Uterus (tissue), 4 donors: Measurements from ENCODE around the gene KRT74. TPM values are rescaled to one million over a fixed set of nuclear protein-coding genes. Genes with fewer than 3 reads are reported as not detected.

Source experiments
- DNase-seq, 2 donors: peaks; one replicate each; pipeline ENCODE4 v3.0.0-alpha.2; 2019 to 2020
- H3K27ac ChIP-seq, 2 donors: fragments of 200-600 bp; sonication (generic); 1 replicate in 1 of 2; 2 replicates in 1 of 2; pipeline ENCODE4 v1.5.1; 2016 to 2018
- H3K27me3 ChIP-seq, 2 donors: fragments of 200-600 bp; sonication (generic); one replicate each; pipeline ENCODE4 v1.5.1; 2018 to 2019; ENCODE audit warnings: control low read depth in 1 of 2
- H3K36me3 ChIP-seq, 2 donors: fragments of 200-600 bp; sonication (generic); one replicate each; pipeline ENCODE4 v1.5.1; 2019; ENCODE audit warnings: control low read depth in 1 of 2
- H3K4me1 ChIP-seq, 2 donors: fragments of 200-600 bp; sonication (generic); one replicate each; pipeline ENCODE4 v1.5.1; 2018 to 2019; ENCODE audit warnings: control low read depth in 1 of 2
- H3K4me3 ChIP-seq, 2 donors: fragments of 200-600 bp; sonication (generic); 1 replicate in 1 of 2; 2 replicates in 1 of 2; pipeline ENCODE4 v1.5.1; 2018 to 2019; ENCODE audit warnings: mild to moderate bottlenecking in 1 of 2
- H3K9me3 ChIP-seq, 2 donors: fragments of 200-600 bp; sonication (generic); one replicate each; pipeline ENCODE4 v1.5.1; 2019; ENCODE audit warnings: control low read depth in 1 of 2
- POLR2A ChIP-seq, 2 donors: fragments of 450-650 bp; IDR thresholded peaks; one replicate each; pipeline ENCODE4 v1.6.1; 2016; ENCODE audit warnings: antibody characterized with exemption in 2 of 2, mild to moderate bottlenecking in 1 of 2, moderate library complexity in 1 of 2
- intact Hi-C: fragments of 100-400 bp; cut with DNase I; formaldehyde crosslinking; loops from one replicate; pipeline ENCODE4 v1.15.1; 2023; ENCODE audit warnings: low total_unique reads
- total RNA-seq, 4 donors: library from RNA; depleted of rRNA in 3 of 4; stranded (reverse); fragments of >200 nt in 3 of 4; gene quantifications; one replicate each; pipeline versions ENCODE4 v1.1.0 to v1.2.4, GENCODE V29; 2014 to 2023
- TF ChIP-seq, protein P1 (sequence below), 4 experiments: fragments of 200-600 bp in 2 of 4; fragments of 450-650 bp in 2 of 4; sonication (generic) in 2 of 4; IDR thresholded peaks; one replicate each; pipeline ENCODE4 v1.5.1; 2016 to 2019; ENCODE audit warnings: antibody characterized with exemption in 4 of 4, mild to moderate bottlenecking in 2 of 4, moderate library complexity in 1 of 4
- donor health status: DM: yes; HTN: yes; CAD: no.

The KRT74 gene
- total RNA-seq, 4 donors from 2014 or later = not detected

DNA sequence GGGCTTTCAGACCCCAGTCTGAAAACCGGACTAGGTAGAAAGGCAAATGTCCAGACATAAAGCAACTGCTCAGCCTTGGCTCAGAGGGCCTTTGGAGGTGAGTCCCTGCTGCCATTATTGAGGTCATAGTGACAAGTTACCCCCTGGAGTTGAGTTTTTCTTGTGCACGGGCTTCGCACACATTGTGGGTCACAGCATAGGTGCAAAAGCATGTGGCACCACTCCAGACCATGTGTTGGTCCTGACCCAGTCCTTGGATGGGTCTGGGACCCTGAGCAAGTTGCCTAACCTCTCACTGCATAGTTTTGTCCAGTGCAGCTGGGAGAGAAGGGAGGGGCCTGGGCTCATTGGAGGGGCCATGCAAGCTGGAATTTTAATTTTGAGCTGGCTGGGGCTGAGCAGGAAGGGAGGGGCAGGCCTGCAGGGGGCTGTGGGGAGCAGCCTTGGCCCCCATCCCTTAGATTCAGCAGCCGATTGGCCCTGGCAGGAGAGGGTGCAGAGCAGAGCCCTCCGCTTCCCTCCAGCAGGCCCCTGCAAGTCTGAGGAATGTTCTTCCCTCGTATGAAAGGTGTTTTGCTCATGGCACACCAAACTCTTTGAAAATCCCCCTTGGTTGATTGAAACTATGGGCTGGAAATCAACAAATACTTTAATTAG is 49.3 kb downstream of the KRT74 start:
- no peak overlapping the region for H3K4me3 ChIP-seq
- no peak for DNase-seq
- no peaks in the 10 kb centered on the region for H3K27me3 ChIP-seq
- no peak for TF ChIP-seq POLR2A (IDR thresholded peaks at IDR 0.05)
- TF ChIP-seq, protein P1, sequence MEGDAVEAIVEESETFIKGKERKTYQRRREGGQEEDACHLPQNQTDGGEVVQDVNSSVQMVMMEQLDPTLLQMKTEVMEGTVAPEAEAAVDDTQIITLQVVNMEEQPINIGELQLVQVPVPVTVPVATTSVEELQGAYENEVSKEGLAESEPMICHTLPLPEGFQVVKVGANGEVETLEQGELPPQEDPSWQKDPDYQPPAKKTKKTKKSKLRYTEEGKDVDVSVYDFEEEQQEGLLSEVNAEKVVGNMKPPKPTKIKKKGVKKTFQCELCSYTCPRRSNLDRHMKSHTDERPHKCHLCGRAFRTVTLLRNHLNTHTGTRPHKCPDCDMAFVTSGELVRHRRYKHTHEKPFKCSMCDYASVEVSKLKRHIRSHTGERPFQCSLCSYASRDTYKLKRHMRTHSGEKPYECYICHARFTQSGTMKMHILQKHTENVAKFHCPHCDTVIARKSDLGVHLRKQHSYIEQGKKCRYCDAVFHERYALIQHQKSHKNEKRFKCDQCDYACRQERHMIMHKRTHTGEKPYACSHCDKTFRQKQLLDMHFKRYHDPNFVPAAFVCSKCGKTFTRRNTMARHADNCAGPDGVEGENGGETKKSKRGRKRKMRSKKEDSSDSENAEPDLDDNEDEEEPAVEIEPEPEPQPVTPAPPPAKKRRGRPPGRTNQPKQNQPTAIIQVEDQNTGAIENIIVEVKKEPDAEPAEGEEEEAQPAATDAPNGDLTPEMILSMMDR (IDR thresholded peaks at IDR 0.05) = no peak
- intact Hi-C loops = no loop called here
- H3K36me3 ChIP-seq = no peaks in the 10 kb centered on the region
- H3K27ac ChIP-seq = no peak overlapping the region
- H3K9me3 ChIP-seq = no peaks in the 10 kb centered on the region
- no peaks in the 10 kb centered on the region for H3K4me1 ChIP-seq

DNA sequence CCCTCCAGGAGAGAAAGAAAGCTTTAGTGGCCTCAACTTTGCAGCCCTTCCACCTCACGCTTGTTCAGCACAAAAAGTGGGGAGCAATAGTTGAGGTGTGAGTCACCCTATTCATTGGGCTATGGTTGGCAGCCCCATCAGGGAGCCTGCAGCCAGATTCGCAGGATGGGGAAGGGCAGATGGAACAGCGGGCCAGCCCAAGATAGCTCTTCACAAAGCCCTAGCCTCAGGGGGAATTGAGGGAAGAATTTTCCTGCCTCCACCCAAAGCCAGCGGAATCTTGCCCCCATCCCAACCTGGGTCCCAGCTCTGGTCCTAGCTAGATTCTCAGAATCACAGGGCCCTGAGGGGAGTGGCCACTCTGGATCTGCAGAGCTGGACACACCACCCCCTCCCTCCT is 49.8 kb downstream of the KRT74 start:
- DNase-seq = no peak

DNA sequence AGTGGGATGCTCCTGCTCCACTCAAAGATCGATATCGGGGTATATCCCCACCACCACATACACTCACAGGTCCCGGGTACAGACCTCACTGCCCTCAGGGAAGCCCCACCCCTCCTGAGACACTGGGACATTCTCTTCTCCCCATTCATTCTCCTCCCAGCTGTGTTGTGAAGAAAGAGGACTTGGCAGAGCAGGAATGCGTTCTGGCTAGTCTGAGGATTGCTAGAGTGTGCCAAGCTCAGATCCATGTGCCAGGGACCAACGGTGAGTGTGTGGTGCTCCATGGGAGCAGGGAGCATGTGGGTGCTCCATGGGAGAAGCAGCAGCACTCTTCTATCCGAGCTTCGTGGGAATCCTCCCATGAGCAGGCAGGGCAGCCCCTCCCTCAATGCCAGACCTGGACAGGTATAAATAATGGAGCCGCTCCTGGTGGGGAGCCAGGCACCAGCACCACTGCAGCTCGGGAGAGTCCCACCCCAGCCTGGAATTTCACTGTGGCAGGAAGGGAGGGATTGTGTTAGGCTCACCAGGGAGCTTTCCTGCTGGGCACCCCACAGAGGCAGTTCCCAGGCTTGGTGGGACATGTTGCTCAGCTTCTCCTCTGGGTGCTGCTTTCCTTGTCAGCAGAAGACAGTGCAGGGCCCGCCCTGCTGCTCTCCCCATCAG is 51.2 kb downstream of the KRT74 start:
- TF ChIP-seq POLR2A (IDR thresholded peaks at IDR 0.05) = no peak
- TF ChIP-seq, protein P1 (IDR thresholded peaks at IDR 0.05) = no peak
- H3K4me1 ChIP-seq = no peaks in the 10 kb centered on the region
- no peak for DNase-seq
- no peaks in the 10 kb centered on the region for H3K9me3 ChIP-seq
- H3K36me3 ChIP-seq = no peaks in the 10 kb centered on the region
- intact Hi-C loops = no loop called here
- no peak overlapping the region for H3K4me3 ChIP-seq
- no peak overlapping the region for H3K27ac ChIP-seq
- no peaks in the 10 kb centered on the region for H3K27me3 ChIP-seq

More for the DNA sequence above, 49.8 kb downstream of the KRT74 start:
- no peaks in the 10 kb centered on the region for H3K27me3 ChIP-seq
- no peaks in the 10 kb centered on the region for H3K9me3 ChIP-seq
- no peak for TF ChIP-seq POLR2A (IDR thresholded peaks at IDR 0.05)
- TF ChIP-seq, protein P1 (IDR thresholded peaks at IDR 0.05) = no peak
- no peaks in the 10 kb centered on the region for H3K36me3 ChIP-seq
- no peak overlapping the region for H3K27ac ChIP-seq
- intact Hi-C loops = no loop called here
- H3K4me1 ChIP-seq = no peaks in the 10 kb centered on the region
- H3K4me3 ChIP-seq = no peak overlapping the region

DNA sequence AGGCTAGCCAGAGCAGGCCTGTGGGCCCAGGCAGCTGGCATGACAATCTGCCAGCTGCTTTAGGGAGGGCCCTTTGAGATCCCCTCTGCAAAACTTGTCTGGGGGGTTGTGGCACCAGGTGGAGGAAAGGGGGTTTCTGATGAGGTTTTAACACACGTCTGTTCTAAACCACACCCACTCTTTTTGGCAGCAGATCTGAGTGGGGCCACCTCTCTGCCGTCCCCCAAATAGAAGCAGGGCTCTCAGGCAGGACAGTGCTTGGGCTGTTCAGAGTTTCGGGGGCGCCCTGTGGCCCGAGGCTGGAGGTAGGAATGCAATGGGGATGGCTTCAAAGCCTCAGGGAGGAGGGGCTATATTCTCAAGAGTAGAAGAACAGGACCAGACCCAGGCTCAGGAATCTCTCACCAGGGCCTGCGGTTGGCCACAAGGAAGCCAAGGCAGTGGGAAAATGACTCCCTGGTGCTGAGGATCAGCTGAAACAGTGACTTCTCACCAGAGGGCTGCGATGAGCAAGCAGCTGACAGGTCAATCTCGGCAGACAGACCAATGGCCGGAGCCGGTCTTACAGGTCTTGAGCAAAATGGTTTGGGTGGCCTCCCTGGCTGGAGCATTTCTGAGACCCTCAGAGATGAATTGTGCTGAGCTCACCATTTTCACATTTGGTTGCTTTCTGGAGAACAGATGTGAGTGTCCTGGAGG is 51.9 kb downstream of the KRT74 start:
- no peak for TF ChIP-seq POLR2A (IDR thresholded peaks at IDR 0.05)
- TF ChIP-seq, protein P1 (IDR thresholded peaks at IDR 0.05) = no peak
- no peaks in the 10 kb centered on the region for H3K4me1 ChIP-seq
- H3K4me3 ChIP-seq = no peak overlapping the region
- no peak for DNase-seq
- H3K36me3 ChIP-seq = no peaks in the 10 kb centered on the region
- H3K27me3 ChIP-seq = no peaks in the 10 kb centered on the region
- H3K27ac ChIP-seq = no peak overlapping the region
- intact Hi-C loops = no loop called here
- H3K9me3 ChIP-seq = no peaks in the 10 kb centered on the region

DNA sequence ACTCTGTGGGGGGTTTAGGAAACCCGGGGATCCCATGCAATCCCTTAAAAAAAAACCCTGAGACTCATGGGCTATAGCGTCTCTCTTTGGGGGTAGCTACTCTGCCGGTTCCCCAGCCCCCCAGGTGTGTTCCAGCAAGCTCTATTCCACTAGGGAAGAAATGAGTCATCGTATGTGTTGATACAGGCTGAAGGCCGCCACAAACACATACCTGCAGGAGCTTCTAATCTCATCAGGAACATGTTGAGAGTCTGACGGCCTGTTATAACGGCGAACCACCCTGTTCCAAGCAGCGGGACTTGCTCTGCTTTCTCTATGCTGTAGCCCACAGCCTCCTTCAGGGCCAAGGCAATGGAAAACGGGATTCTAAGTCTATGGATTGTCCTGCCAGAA is 52.5 kb downstream of the KRT74 start:
- H3K36me3 ChIP-seq = no peaks in the 10 kb centered on the region
- H3K27ac ChIP-seq = no peak overlapping the region
- H3K4me1 ChIP-seq = no peaks in the 10 kb centered on the region
- DNase-seq = no peak
- no peaks in the 10 kb centered on the region for H3K27me3 ChIP-seq
- intact Hi-C loops = no loop called here
- no peak overlapping the region for H3K4me3 ChIP-seq
- no peaks in the 10 kb centered on the region for H3K9me3 ChIP-seq
- TF ChIP-seq, protein P1 (IDR thresholded peaks at IDR 0.05) = no peak
- no peak for TF ChIP-seq POLR2A (IDR thresholded peaks at IDR 0.05)
